Heart right ventricle (tissue), 16 donors: ENCODE results near the gene PYGB. TPM values are rescaled to one million over a fixed set of nuclear protein-coding genes. Genes with fewer than 3 reads are reported as not detected.

Experiments
- ATAC-seq, 8 donors: fragments of 200-7000 bp; cut with Tn5 transposase; one replicate each; pipeline ENCODE4 v1.9.1; 2020; ENCODE audit warnings: mild to moderate bottlenecking in 8 of 8, moderate library complexity in 8 of 8, moderate number of reproducible peaks in 1 of 8
- DNase-seq, 2 donors: peaks; one replicate each; pipeline ENCODE4 v3.0.0-alpha.2; 2020
- H3K27ac ChIP-seq, 10 donors: fragments of 200-600 bp; sonication (generic) in 2 of 10; one replicate each; pipeline versions ENCODE4 v1.5.0 to v1.8.0; 2020 to 2022; ENCODE audit warnings: mild to moderate bottlenecking in 3 of 10
- H3K27me3 ChIP-seq, 7 donors: fragments of 200-600 bp; one replicate each; pipeline ENCODE4 v1.8.0; 2021 to 2022; ENCODE audit warnings: mild to moderate bottlenecking in 2 of 7
- H3K36me3 ChIP-seq, 9 donors: fragments of 200-600 bp; sonication (generic) in 1 of 9; one replicate each; pipeline versions ENCODE4 v1.5.0 to v1.8.0; 2020 to 2022; ENCODE audit warnings: mild to moderate bottlenecking in 2 of 9
- H3K4me1 ChIP-seq, 9 donors: fragments of 200-600 bp; sonication (generic) in 1 of 9; one replicate each; pipeline versions ENCODE4 v1.5.0 to v1.8.0; 2020 to 2022; ENCODE audit warnings: mild to moderate bottlenecking in 4 of 9
- H3K4me3 ChIP-seq, 10 donors: fragments of 200-600 bp; sonication (generic) in 2 of 10; one replicate each; pipeline versions ENCODE4 v1.5.0 to v1.8.0; 2020 to 2022; ENCODE audit warnings: mild to moderate bottlenecking in 7 of 10, moderate library complexity in 2 of 10
- H3K9me3 ChIP-seq, 11 donors: fragments of 200-600 bp in 10 of 11; sonication (generic) in 2 of 11; one replicate each; pipeline versions ENCODE4 v1.5.0 to v1.8.0; 2013 to 2022; ENCODE audit warnings: mild to moderate bottlenecking in 2 of 11, control low read depth in 1 of 11, moderate library complexity in 1 of 11
- CTCF ChIP-seq, 9 donors: fragments of 200-600 bp; sonication (generic) in 2 of 9; IDR thresholded peaks; one replicate each; pipeline versions ENCODE4 v1.5.0 to v1.8.0; 2021 to 2022; ENCODE audit warnings: antibody characterized with exemption in 9 of 9, mild to moderate bottlenecking in 5 of 9, moderate library complexity in 1 of 9
- WGBS, 2 donors: extraction: QIAGEN DNeasy Blood & Tissue Kit; methylation state at CpG; one replicate each; pipeline ENCODE4 v1.1.7; 2013; ENCODE audit warnings: inconsistent platforms in 1 of 2; 5-methylcytosine and 5-hydroxymethylcytosine counted together
- intact Hi-C, 10 donors: fragments of 100-400 bp; cut with DNase I; formaldehyde crosslinking; loops; one replicate each; pipeline versions ENCODE4 v1.11.1 to v1.14.2; 2022
- polyA plus RNA-seq, 2 donors: library from polyadenylated mRNA; stranded (reverse); fragments of 200-250 nt; gene quantifications; one replicate each; pipeline ENCODE4 v1.2.3, GENCODE V29; 2013
- total RNA-seq, 10 donors: library from RNA; stranded (reverse); fragmentation: NEBNext Ultra II Directional in 3 of 10; extraction: Animal tissue kit (Norgen Biotek cat#: 25700) in 3 of 10; gene quantifications; one replicate each; pipeline versions ENCODE4 v1.2.1 to v1.2.4, GENCODE V29; 2021 to 2023
- donor health status: Arrhythmogenic right ventricular cardiomyopathy.
- donor health status: ischemic (EF 13 %, LVEDD 7.1; RV severe dilation, severe dysfunction).
- donor health status: healthy with polysubstance abuse.
- donor health status: DM: no; HTN: yes; CAD: no.
- donor health status: DM: no; HTN: no; CAD: no.
- donor health status: ischemic (EF 25% LVEDD 6.9; RV normal size, moderate dysfunction).
- donor health status: ischemic (EF 25% LVEDD 5.7; RV mildly dilated, moderate dysfunction).
- donor health status: healthy.
- donor health status: DM: yes; HTN: yes; CAD: no.
- donor health status: Ischemic cardiomyopathy.
- donor health status: ischemic (EF 35%, LVEDD 5.7; RV mildly dilated, moderate dysfunction).
- donor health status: nonischemic (EF 11% LVEDD 7.7; RV severe dilation, severe dysfunction).
- donor health status: DM: yes; HTN: yes; CAD: no.
- donor health status: PGD.
- donor health status: ischemic (EF 29% LVEDD 5.4; RV normal size, mild dysfunction).
- donor health status: nonischemic (EF 23%, LVEDD 6.1; RV moderate dilation, normal function).

The PYGB gene
- total and polyA plus RNA-seq, 12 donors, result 83.1 to 462 (median 269) TPM

GRCh38 chr20:25246182-25246999, 1.5 kb upstream of the PYGB start:
- DNase-seq (no peak), ATAC-seq (no peak)
- WGBS, 2 donors, result 59 to 74% methylated on average over 9 of the region's 9 CpGs
- Histone ChIP-seq H3K9me3 (peaks cover 0 to 4% (median 0%) of the 10 kb centered on the region in 11 donors), H3K4me1 (peaks cover 0 to 43% (median 21%) of the 10 kb centered on the region in 9 donors), H3K27me3 (no peaks in the 10 kb centered on the region), H3K27ac (peak overlapping the region; percentile 92 to 98 (median 96)), H3K4me3 (peak overlapping the region in 8 of 10 donors; percentile 76 to 96 (median 91)), H3K36me3 (no peaks in the 10 kb centered on the region)
- no peak for TF ChIP-seq CTCF (IDR thresholded peaks at IDR 0.05)
- intact Hi-C loops, result loop anchor here in 7 of 10 donors (2.0 to 10.0 kb wide), 11 partner anchors 46 to 252 kb away; partner anchors contain the start of genes ENTPD6 (in 3 of the 7), ABHD12 (in 1 of the 7), ACSS1 (in 1 of the 7) and APMAP (in 1 of the 7)

- ATAC-seq, result peak; percentile 72 to 86 (median 80)
- WGBS, 2 donors, result 7 to 10% methylated on average over 23 to 24 of the region's 24 CpGs
These were observed 826 bp upstream of the PYGB start for GRCh38 chr20:25247000-25247517.

GRCh38 chr20:25247518-25247955, 348 bp upstream of the PYGB start:
- DNase-seq (peak; percentile 65 to 69), ATAC-seq (peak; percentile 35 to 79 (median 53))
- Histone ChIP-seq H3K9me3 (peaks cover 0 to 4% (median 0%) of the 10 kb centered on the region in 11 donors), H3K36me3 (no peaks in the 10 kb centered on the region), H3K4me3 (peak overlapping the region; percentile 53 to 96 (median 90)), H3K4me1 (peaks cover 0 to 55% (median 32%) of the 10 kb centered on the region in 9 donors), H3K27ac (peak overlapping the region; percentile 92 to 98 (median 96)), H3K27me3 (no peaks in the 10 kb centered on the region)
- no peak for TF ChIP-seq CTCF (IDR thresholded peaks at IDR 0.05)
- 0% methylated on average over 37 of the region's 37 CpGs for WGBS, 2 donors
- intact Hi-C loops, result loop anchor here in 7 of 10 donors (1.0 to 10.0 kb wide), 12 partner anchors 20 to 253 kb away; partner anchors contain the start of genes ENTPD6 (in 3 of the 7), ABHD12 (in 1 of the 7), ACSS1 (in 1 of the 7) and APMAP (in 1 of the 7)

More at GRCh38 chr20:25247000-25247517, 826 bp upstream of the PYGB start:
- no peaks in the 10 kb centered on the region for H3K27me3 ChIP-seq
- H3K4me1 ChIP-seq, result peaks cover 0 to 50% (median 28%) of the 10 kb centered on the region in 9 donors
- H3K36me3 ChIP-seq, result no peaks in the 10 kb centered on the region
- peak overlapping the region; percentile 53 to 96 (median 90) for H3K4me3 ChIP-seq
- TF ChIP-seq CTCF (IDR thresholded peaks at IDR 0.05), result peak; percentile 18 to 75 (median 53)
- intact Hi-C loops, result loop anchor here in 7 of 10 donors (1.0 to 10.0 kb wide), 12 partner anchors 20 to 252 kb away; partner anchors contain the start of genes ENTPD6 (in 3 of the 7), ABHD12 (in 1 of the 7), ACSS1 (in 1 of the 7) and APMAP (in 1 of the 7)
- peak overlapping the region; percentile 92 to 98 (median 96) for H3K27ac ChIP-seq
- peaks cover 0 to 4% (median 0%) of the 10 kb centered on the region in 11 donors for H3K9me3 ChIP-seq
- DNase-seq, result peak; percentile 70 to 78

GRCh38 chr20:25248786-25249172, 894 bp downstream of the PYGB start:
- 6 to 8% methylated on average over 6 of the region's 6 CpGs for WGBS, 2 donors
- TF ChIP-seq CTCF (IDR thresholded peaks at IDR 0.05), result no peak
- ATAC-seq, result no peak

More at GRCh38 chr20:25248786-25249172, 894 bp downstream of the PYGB start:
- Histone ChIP-seq H3K4me1 (peaks cover 0 to 67% (median 45%) of the 10 kb centered on the region in 9 donors), H3K27ac (peak overlapping the region; percentile 92 to 98 (median 96)), H3K36me3 (no peaks in the 10 kb centered on the region), H3K4me3 (peak overlapping the region; percentile 76 to 96 (median 93)), H3K9me3 (peaks cover 0 to under 1% (median 0%) of the 10 kb centered on the region in 11 donors), H3K27me3 (no peaks in the 10 kb centered on the region)
- intact Hi-C loops, result loop anchor here in 6 of 10 donors (2.0 to 10.0 kb wide), 9 partner anchors 22 to 254 kb away; partner anchors contain the start of genes ENTPD6 (in 2 of the 6), ABHD12 (in 1 of the 6), ACSS1 (in 1 of the 6) and APMAP (in 1 of the 6)
- no peak for DNase-seq
